Activated CD8-positive, alpha-beta memory T cell treated with anti-CD3 and anti-CD28 coated beads, Interleukin-2, amount 10 ng/mL, durations not matched to agents 7 days and 5 days (primary cell): Measurements from ENCODE around the gene ARL4A. TPM values are rescaled to one million over a fixed set of nuclear protein-coding genes. Genes with fewer than 3 reads are reported as not detected.

Experiments used
- ATAC-seq: fragments of 150-1000 bp; cut with Tn5 transposase; one replicate; pipeline ENCODE4 v1.10.0; 2021; ENCODE audit warnings: moderate library complexity
- CTCF ChIA-PET: fragments of 350-600 bp; sonication (Branson Sonifier 250); formaldehyde crosslinking; loops from one replicate; lab custom pipeline; 2021; ENCODE audit warnings: antibody characterized with exemption; lab: Charles Lee
- DNase-seq: peaks from one replicate; pipeline ENCODE4 v3.0.0-alpha.2; 2020
- H3K27ac Mint-ChIP-seq: one replicate; pipeline ENCODE4 v1.8.0; 2021; ENCODE audit warnings: mild to moderate bottlenecking, mixed read lengths
- H3K27me3 Mint-ChIP-seq: one replicate; pipeline ENCODE4 v1.8.0; 2021; ENCODE audit warnings: mixed read lengths
- H3K36me3 Mint-ChIP-seq: one replicate; pipeline ENCODE4 v1.8.0; 2021; ENCODE audit warnings: mild to moderate bottlenecking, mixed read lengths
- H3K4me1 Mint-ChIP-seq: one replicate; pipeline ENCODE4 v1.8.0; 2021; ENCODE audit warnings: mixed read lengths
- H3K4me3 Mint-ChIP-seq: one replicate; pipeline ENCODE4 v1.8.0; 2021; ENCODE audit warnings: mild to moderate bottlenecking, moderate library complexity, mixed read lengths
- H3K9me3 Mint-ChIP-seq: one replicate; pipeline ENCODE4 v1.8.0; 2022; ENCODE audit warnings: low read depth, mixed read lengths
- total RNA-seq, 2 experiments: library from RNA; stranded (reverse); gene quantifications; one replicate each; pipeline ENCODE4 v1.2.3, GENCODE V29; 2021

The ARL4A gene
- total RNA-seq, 2 experiments from 2014 or later = 14.5 to 16.0 TPM

DNA sequence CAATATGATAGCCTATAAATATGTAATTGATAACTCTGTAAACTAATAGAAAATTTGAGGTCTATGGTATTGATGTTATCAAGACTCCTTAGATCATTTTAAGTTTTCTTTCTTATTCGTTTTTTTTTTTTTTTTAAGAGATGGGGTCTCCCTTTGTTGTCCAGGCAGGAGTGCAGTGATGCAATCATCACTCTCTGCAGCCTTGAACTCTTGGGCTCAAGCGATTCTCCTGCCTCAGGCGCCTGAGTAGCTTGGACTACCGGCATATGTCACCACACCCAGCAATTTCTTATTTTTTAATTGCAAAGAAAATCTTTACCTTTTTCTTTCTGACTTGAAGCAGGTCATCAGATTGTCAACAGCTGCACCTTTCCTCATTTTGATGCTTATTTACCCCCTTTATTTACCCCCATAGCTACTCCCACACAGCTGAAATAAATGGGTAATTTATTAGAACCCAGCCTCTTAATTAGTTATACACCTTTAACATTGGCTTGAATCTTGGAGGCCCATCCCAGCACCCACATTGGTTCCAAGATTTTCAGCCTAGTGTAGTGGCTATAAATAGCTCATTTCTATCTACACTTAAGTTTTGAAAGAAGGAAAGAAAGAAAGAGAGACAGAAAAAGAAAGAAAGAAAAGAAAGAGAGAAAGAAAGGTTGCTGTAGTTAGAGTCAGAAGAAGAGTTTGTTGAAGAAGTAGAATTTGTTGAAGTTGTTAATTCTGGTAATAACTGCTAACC lies 38.3 kb downstream of the ARL4A start:
- H3K36me3 Mint-ChIP-seq = peaks cover 8% of the 10 kb centered on the region
- H3K27ac Mint-ChIP-seq = no peak overlapping the region
- H3K4me1 Mint-ChIP-seq = peaks cover 34% of the 10 kb centered on the region
- DNase-seq = no peak
- ATAC-seq = no peak
- H3K27me3 Mint-ChIP-seq = no peaks in the 10 kb centered on the region
- H3K4me3 Mint-ChIP-seq = no peak overlapping the region
- H3K9me3 Mint-ChIP-seq = no peaks in the 10 kb centered on the region
- CTCF ChIA-PET = interaction anchor here (1.1 kb wide), 2 partner anchors 14 to 39 kb away, joined by 3 read pairs; partner anchors contain the start of gene ARL4A

DNA sequence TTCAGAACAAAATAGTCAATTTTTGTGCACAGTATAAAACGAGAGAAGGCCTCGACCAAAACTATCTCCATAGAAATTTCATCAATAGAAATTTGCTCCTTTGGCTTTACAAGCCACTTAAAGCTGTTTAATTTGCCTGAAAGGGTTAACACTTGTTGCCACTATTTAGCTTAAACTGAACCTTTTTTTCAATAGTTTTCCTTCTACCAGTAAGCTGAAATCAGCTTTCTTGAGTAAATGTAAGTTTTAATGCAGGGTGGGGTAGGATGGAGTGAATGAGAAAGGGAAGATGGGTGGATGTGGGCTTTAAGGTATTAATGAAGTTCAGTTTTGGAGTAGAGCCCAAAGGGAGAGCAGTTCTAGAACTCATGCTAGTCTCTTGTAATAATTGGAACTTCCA lies 39.5 kb downstream of the ARL4A start:
- DNase-seq (no peak), ATAC-seq (no peak)
- Mint-ChIP-seq H3K27ac (no peak overlapping the region), H3K27me3 (no peaks in the 10 kb centered on the region), H3K9me3 (no peaks in the 10 kb centered on the region), H3K4me1 (peaks cover 37% of the 10 kb centered on the region), H3K36me3 (peaks cover 4% of the 10 kb centered on the region), H3K4me3 (no peak overlapping the region)
- CTCF ChIA-PET = no interaction called here

DNA sequence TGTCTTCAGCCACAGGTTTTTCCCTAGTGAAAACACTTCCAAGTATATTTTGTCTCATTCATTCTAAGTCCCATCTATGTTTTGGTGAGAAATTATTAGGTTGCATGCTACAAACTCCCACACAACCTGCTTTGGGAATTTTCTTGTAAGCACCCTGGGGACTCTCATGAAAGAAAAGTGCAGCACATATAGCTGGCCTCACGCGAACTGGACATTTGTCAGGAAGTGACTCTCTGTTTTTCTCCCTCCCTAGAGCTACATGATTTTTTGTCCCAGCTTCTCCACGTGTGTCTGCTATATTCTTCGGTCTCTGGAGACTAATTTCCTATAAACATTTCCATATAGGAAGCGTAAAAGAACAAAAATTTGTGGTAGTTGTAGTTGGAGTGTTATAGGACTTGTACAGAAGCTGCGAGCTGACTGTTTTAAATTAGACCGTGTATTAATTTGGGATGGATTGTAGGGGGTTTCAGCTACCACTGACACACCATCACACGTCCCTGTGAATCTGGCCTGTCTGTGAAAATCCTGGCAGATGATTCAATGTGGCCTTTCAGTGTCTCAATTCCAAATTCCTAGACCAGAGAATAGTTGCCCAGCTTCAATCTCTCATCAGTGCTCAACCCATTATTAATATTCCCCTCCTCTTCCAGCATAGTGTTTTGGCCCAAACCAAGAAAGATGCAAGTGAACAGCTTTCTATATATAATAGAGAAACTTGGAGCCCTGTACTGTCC lies 40.2 kb downstream of the ARL4A start:
- H3K27ac Mint-ChIP-seq = no peak overlapping the region
- CTCF ChIA-PET = no interaction called here

DNA sequence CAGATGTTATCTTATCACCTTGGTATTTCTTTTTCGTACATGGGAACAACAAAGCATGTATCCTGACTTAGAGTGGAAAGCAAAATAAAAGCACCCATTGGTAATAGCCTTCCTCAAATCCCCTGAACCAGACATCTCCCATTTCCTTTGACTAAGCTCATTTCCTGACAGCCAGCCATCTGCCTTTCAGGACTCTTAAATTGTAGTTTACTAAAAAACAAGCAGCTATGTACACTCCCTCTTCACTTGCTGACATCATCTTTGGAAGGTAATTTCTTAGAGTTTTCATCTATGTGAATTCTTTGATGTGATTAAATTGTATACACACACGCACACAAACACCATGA lies 40.7 kb downstream of the ARL4A start:
- DNase-seq (no peak), ATAC-seq (no peak)
- Mint-ChIP-seq H3K36me3 (peaks cover under 1% of the 10 kb centered on the region), H3K27ac (no peak overlapping the region), H3K4me3 (no peak overlapping the region), H3K9me3 (no peaks in the 10 kb centered on the region), H3K4me1 (peaks cover 25% of the 10 kb centered on the region), H3K27me3 (no peaks in the 10 kb centered on the region)
- CTCF ChIA-PET = interaction anchor here (0.8 kb wide), 1 partner anchor 10 kb away, joined by 3 read pairs; no protein-coding TSS in a partner anchor

More for the DNA sequence above, 40.2 kb downstream of the ARL4A start:
- H3K9me3 Mint-ChIP-seq = no peaks in the 10 kb centered on the region
- H3K27me3 Mint-ChIP-seq = no peaks in the 10 kb centered on the region
- DNase-seq (no peak), ATAC-seq (no peak)
- H3K4me3 Mint-ChIP-seq = no peak overlapping the region
- H3K36me3 Mint-ChIP-seq = peaks cover 2% of the 10 kb centered on the region
- H3K4me1 Mint-ChIP-seq = peaks cover 31% of the 10 kb centered on the region

DNA sequence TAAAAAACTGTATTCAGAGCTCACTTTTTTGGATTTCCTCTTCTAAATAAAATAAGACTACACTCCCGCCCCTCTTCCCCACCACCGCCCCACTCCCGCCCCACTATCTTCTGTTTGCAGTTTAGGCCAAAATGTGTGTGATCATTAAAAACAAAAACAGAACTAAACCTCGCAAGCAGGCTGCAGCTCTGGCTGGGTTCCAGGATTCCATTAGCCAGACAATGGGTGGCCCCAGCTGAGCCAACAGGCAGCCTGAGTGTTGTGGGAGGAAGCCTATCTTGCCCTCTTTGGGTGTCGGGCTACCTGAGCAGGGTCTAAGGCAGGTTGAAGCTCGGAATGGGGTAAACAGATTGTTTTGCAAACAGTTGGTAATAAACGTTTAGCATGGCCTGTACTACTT lies 41.7 kb downstream of the ARL4A start:
- H3K27me3 Mint-ChIP-seq = no peaks in the 10 kb centered on the region
- H3K36me3 Mint-ChIP-seq = no peaks in the 10 kb centered on the region
- no peak for ATAC-seq
- H3K4me3 Mint-ChIP-seq = no peak overlapping the region
- no peak for DNase-seq
- no peak overlapping the region for H3K27ac Mint-ChIP-seq
- H3K9me3 Mint-ChIP-seq = no peaks in the 10 kb centered on the region
- H3K4me1 Mint-ChIP-seq = peaks cover 20% of the 10 kb centered on the region
- CTCF ChIA-PET = interaction anchor here (0.8 to 3.1 kb wide), 3 partner anchors 8 to 41 kb away, joined by 3 to 12 read pairs (median 3); partner anchors contain the start of gene ARL4A

DNA sequence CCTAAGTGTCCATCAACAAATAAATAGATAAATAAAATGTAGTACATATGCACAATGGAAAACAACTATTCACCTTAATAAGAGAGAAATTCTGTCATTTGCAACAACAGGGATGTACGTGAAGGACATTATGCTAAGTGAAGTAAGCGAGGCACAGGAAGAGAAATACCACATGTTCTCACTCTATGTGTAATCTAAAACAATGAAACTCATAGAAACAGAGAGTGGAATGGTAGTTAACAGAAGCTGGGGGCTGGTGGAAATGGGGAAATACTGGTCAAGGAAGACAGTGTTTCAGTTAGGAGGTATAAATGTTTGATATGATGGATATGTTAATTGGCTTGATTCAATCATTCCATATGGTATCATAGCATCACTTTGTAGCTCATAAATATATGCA lies 43.1 kb downstream of the ARL4A start:
- no peaks in the 10 kb centered on the region for H3K9me3 Mint-ChIP-seq
- H3K4me3 Mint-ChIP-seq = no peak overlapping the region
- no peaks in the 10 kb centered on the region for H3K36me3 Mint-ChIP-seq
- peak overlapping the region; percentile 88 for H3K27ac Mint-ChIP-seq
- no peaks in the 10 kb centered on the region for H3K27me3 Mint-ChIP-seq
- peaks cover 25% of the 10 kb centered on the region for H3K4me1 Mint-ChIP-seq
- no peak for DNase-seq
- CTCF ChIA-PET = interaction anchor here (1.4 to 3.1 kb wide), 4 partner anchors 10 to 44 kb away, joined by 4 to 20 read pairs (median 8); partner anchors contain the start of gene ARL4A
- ATAC-seq = peak; percentile 53

DNA sequence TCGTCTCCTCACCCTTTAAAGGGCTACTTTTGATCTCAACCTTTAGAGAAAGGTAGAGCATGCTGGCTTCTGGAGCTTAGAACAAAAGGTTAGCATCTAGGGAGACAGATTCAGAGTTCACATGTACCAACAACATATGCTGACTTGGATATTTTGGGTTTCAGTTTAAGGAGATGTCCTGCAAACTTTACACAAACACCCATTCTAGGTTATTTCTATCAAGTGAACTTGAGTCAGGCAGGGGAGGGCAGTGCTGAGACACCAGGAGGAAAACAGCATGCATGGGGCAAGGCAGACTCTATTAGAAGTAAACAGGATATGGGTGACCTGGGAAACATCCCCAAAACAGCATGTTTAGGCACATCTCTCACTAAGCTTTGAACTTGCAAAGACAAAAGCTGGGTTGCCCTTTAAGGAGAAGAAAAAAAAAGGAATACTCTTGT lies 43.8 kb downstream of the ARL4A start:
- H3K4me3 Mint-ChIP-seq = peak overlapping the region; percentile 3
- DNase-seq (peak; percentile 56), ATAC-seq (peak; percentile 71)
- peaks cover 25% of the 10 kb centered on the region for H3K4me1 Mint-ChIP-seq
- peak overlapping the region; percentile 88 for H3K27ac Mint-ChIP-seq
- H3K36me3 Mint-ChIP-seq = no peaks in the 10 kb centered on the region
- no peaks in the 10 kb centered on the region for H3K27me3 Mint-ChIP-seq
- no peaks in the 10 kb centered on the region for H3K9me3 Mint-ChIP-seq
- CTCF ChIA-PET = interaction anchor here (1.4 to 3.1 kb wide), 5 partner anchors 11 to 45 kb away, joined by 3 to 20 read pairs (median 5); partner anchors contain the start of gene ARL4A

DNA sequence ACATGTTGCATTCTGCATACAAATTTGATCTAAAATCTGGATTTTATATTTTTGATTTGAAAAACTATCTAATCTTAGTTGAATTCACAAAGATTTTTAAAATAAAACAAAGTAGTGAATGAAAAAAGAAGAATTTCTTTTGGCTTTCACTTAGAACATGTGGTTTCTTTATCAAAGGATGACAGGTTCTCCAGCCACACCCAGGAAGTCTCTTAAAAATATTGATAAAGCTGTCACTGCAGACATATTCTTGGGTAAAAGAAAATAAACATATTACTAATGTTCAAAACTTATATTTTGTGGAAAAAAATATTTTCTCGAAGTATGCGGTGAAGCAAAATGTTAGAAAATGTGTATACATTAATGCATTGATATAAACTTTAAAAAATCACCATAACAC lies 44.3 kb downstream of the ARL4A start:
- Mint-ChIP-seq H3K9me3 (no peaks in the 10 kb centered on the region), H3K4me3 (no peak overlapping the region), H3K27me3 (no peaks in the 10 kb centered on the region), H3K36me3 (no peaks in the 10 kb centered on the region), H3K4me1 (peaks cover 25% of the 10 kb centered on the region), H3K27ac (no peak overlapping the region)
- CTCF ChIA-PET = interaction anchor here (1.5 to 3.1 kb wide), 4 partner anchors 11 to 45 kb away, joined by 3 to 20 read pairs (median 8); partner anchors contain the start of gene ARL4A
- ATAC-seq (no peak), DNase-seq (no peak)

DNA sequence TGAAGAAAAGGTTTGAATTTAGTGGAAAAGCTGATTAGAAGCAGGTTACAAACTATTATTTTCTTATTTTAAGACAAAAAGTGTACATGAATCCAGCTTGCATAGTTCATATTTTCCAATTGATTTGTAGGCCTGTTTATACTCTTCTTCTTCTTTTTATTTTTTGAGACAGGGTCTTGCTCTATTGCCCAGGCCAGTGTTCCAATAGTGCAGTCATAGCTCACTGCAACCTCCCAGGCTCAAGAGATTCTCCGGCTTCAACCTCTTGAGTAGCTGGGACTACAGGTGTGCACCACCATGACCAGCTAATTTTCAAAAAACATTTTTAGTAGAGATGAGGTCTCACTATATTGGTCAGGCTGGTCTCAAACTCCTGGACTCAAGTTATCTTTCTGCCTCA lies 45.0 kb downstream of the ARL4A start:
- no peak for ATAC-seq
- CTCF ChIA-PET = interaction anchor here (1.5 to 3.0 kb wide), 3 partner anchors 17 to 46 kb away, joined by 3 to 20 read pairs (median 4); partner anchors contain the start of gene ARL4A
- peaks cover 25% of the 10 kb centered on the region for H3K4me1 Mint-ChIP-seq
- H3K27ac Mint-ChIP-seq = peak overlapping the region; percentile 36
- H3K4me3 Mint-ChIP-seq = no peak overlapping the region
- no peaks in the 10 kb centered on the region for H3K27me3 Mint-ChIP-seq
- H3K9me3 Mint-ChIP-seq = no peaks in the 10 kb centered on the region
- DNase-seq = no peak
- no peaks in the 10 kb centered on the region for H3K36me3 Mint-ChIP-seq

DNA sequence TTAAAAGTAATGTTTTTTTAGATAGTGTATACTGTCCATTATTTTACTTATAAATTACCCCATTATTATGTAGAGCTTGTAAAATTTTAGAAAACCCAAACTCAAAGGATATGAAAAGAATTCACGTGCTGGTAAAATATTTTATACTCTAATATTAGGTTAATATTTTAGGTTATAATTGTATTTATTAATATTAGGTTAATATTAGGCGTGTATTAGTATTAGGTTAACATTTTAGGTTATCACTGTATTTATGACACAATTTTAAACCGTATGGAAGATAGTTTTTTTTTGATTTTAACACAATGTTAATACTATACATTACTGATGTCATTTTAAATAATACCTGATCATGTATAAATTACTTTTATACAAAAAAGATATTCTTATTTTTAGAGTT lies 48.5 kb downstream of the ARL4A start:
- H3K27me3 Mint-ChIP-seq = no peaks in the 10 kb centered on the region
- CTCF ChIA-PET = interaction anchor here (2.9 kb wide), 1 partner anchor 49 kb away, joined by 15 read pairs; the partner anchor contains the start of gene ARL4A
- H3K27ac Mint-ChIP-seq = no peak overlapping the region
- peaks cover 12% of the 10 kb centered on the region for H3K4me1 Mint-ChIP-seq
- no peak for ATAC-seq
- no peaks in the 10 kb centered on the region for H3K36me3 Mint-ChIP-seq
- H3K9me3 Mint-ChIP-seq = no peaks in the 10 kb centered on the region
- H3K4me3 Mint-ChIP-seq = no peak overlapping the region
- no peak for DNase-seq

DNA sequence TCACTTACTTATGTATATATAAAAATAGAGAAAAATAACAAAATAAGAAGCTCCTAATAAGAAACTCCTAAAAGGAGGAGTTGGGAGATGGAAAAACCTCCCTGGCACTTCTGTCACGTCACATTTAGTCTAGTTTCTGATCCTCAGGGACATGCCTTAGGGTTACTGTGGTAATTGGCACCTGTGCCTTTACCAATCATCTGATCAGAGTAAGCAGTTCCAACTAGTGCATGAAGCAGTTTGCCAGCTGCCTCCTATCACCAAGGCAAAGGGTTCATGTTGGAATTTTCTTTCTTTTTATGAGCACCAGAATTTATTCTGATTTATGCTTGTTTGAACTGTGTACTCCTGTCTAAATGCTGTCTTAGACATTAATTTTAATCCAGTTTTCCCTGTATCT lies 49.9 kb downstream of the ARL4A start:
- CTCF ChIA-PET = no interaction called here
- ATAC-seq (no peak), DNase-seq (no peak)
- Mint-ChIP-seq H3K27me3 (no peaks in the 10 kb centered on the region), H3K27ac (no peak overlapping the region), H3K4me1 (peaks cover 5% of the 10 kb centered on the region), H3K4me3 (no peak overlapping the region), H3K9me3 (no peaks in the 10 kb centered on the region), H3K36me3 (no peaks in the 10 kb centered on the region)

DNA sequence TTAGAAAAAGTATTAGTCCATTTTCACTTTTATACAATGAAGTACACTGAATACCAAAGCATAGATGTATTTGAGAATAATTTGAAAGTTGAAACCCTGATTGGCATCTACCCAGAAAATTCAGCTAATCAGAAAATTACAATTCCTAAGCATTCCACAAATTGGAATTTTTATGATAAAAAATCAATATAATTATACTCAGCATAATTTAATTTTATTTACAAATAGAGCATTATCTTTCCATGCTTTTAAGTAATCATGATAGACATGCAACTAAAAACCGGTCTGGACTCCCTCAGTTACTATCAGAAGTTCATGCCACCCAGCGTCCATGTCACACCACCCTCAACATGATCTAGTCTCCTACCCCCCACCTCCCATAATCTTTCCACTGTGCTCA lies 50.4 kb downstream of the ARL4A start:
- Mint-ChIP-seq H3K36me3 (no peaks in the 10 kb centered on the region), H3K4me1 (peaks cover 5% of the 10 kb centered on the region), H3K4me3 (no peak overlapping the region), H3K27me3 (no peaks in the 10 kb centered on the region), H3K27ac (no peak overlapping the region), H3K9me3 (no peaks in the 10 kb centered on the region)
- DNase-seq (no peak), ATAC-seq (no peak)
- CTCF ChIA-PET = no interaction called here

DNA sequence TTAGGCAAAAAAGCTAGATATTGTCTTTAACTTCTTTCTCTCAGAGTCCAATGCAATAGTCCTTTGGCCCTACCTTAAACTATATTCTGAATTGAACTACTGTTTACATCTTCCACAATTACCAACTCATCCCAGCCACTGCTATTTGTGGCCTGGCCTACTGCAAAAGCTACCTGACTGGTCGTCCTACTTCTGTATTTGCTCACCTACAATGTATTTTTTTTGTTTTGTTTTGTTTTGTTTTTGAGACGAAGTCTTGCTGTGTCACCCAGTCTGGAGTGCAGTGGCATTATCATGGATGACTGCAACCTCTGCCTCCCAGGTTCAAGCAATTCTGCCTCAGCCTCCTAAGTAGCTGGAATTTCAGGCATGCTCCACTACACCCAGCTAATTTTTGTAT lies 51.2 kb downstream of the ARL4A start:
- CTCF ChIA-PET = interaction anchor here (1.3 to 1.5 kb wide), 2 partner anchors 41 to 52 kb away, joined by 3 to 7 read pairs; partner anchors contain the start of gene ARL4A
- DNase-seq (no peak), ATAC-seq (no peak)
- Mint-ChIP-seq H3K4me3 (no peak overlapping the region), H3K36me3 (no peaks in the 10 kb centered on the region), H3K27ac (no peak overlapping the region), H3K27me3 (no peaks in the 10 kb centered on the region), H3K9me3 (peaks cover 2% of the 10 kb centered on the region), H3K4me1 (peaks cover 5% of the 10 kb centered on the region)
